Activated CD4-positive, alpha-beta T cell treated with anti-CD3 and anti-CD28 coated beads for 24 hours (primary cell): ENCODE data around the gene PSENEN.

ENCODE experiments used
- DNase-seq, 2 donors: peaks; one replicate each; pipeline ENCODE4 v3.0.0-alpha.2; 2020; ENCODE audit warnings: low read depth in 2 of 2

Gene PSENEN

GRCh38 chr19:35733180-35734125, 12.0 kb upstream of the PSENEN start:
- no peak for DNase-seq

- no peak for DNase-seq
Observed at GRCh38 chr19:35734273-35734672, 11.2 kb upstream of the PSENEN start.

- DNase-seq: no peak
Observed at GRCh38 chr19:35734889-35735288, 10.6 kb upstream of the PSENEN start.

- no peak for DNase-seq
Observed at GRCh38 chr19:35736913-35737886, 8.3 kb upstream of the PSENEN start.

GRCh38 chr19:35738021-35738886, 7.2 kb upstream of the PSENEN start:
- DNase-seq: no peak

- no peak for DNase-seq
Observed at GRCh38 chr19:35738887-35739229, 6.6 kb upstream of the PSENEN start.

GRCh38 chr19:35739275-35740107, 6.0 kb upstream of the PSENEN start:
- no peak for DNase-seq

- no peak for DNase-seq
Observed at GRCh38 chr19:35740108-35740422, 5.4 kb upstream of the PSENEN start.

GRCh38 chr19:35740423-35741202, 4.8 kb upstream of the PSENEN start:
- peak; percentile 92 to 95 for DNase-seq

GRCh38 chr19:35741203-35741515, 4.3 kb upstream of the PSENEN start:
- no peak for DNase-seq

GRCh38 chr19:35742121-35742724, 3.2 kb upstream of the PSENEN start, which contains the start of gene IGFLR1:
Gene IGFLR1, minus strand, starts transcription at chr19:35742452. Its CDS starts 1,272 bp downstream, at chr19:35741180.
- peak; percentile 51 to 58 for DNase-seq

GRCh38 chr19:35743640-35744429, 1.6 kb upstream of the PSENEN start:
- no peak for DNase-seq

GRCh38 chr19:35744430-35745327, 772 bp upstream of the PSENEN start:
- peak; percentile 83 to 84 for DNase-seq

- DNase-seq: no peak
Observed at GRCh38 chr19:35746087-35746462, 624 bp downstream of the PSENEN start.

GRCh38 chr19:35746531-35746930, 1.1 kb downstream of the PSENEN start:
- no peak for DNase-seq

- DNase-seq: peak; percentile 97
Observed at GRCh38 chr19:35748106-35749020, 2.9 kb downstream of the PSENEN start, which contains the start of gene LIN37. Gene LIN37, plus strand, starts transcription at chr19:35748576. Its CDS starts 149 bp downstream, at chr19:35748725.

GRCh38 chr19:35750167-35750566, 4.7 kb downstream of the PSENEN start:
- no peak for DNase-seq
